SU-DHL-6 (cell line): ENCODE measurements around the gene ZNF821.

ENCODE experiments used
- H2AFZ ChIP-seq: fragments of 200-600 bp; sonication (generic); 2 replicates; pipeline ENCODE4 v1.6.1; 2014; ENCODE audit warnings: low read depth, mild to moderate bottlenecking, moderate library complexity, mixed read lengths, antibody characterized with exemption, low read length; ENCODE audit not compliant: severe bottlenecking
- H3F3A ChIP-seq: fragments of 200-600 bp; shearing (Covaris generic); 2 replicates; pipeline ENCODE4 v1.6.0; 2016; ENCODE audit warnings: antibody characterized with exemption, mild to moderate bottlenecking; ENCODE audit not compliant: insufficient read depth
- H3K27ac ChIP-seq: fragments of 200-600 bp; sonication (generic); 2 replicates; pipeline ENCODE4 v1.5.1; 2016; ENCODE audit warnings: low read depth, mild to moderate bottlenecking, low read length, moderate library complexity, mixed read lengths
- H3K27me3 ChIP-seq: fragments of 200-600 bp; sonication (generic), shearing (Covaris generic); 2 replicates; pipeline ENCODE4 v1.6.0; 2014; ENCODE audit warnings: mild to moderate bottlenecking, low read length
- H3K36me3 ChIP-seq: fragments of 200-600 bp; sonication (generic); 2 replicates; pipeline ENCODE4 v1.6.1; 2014; ENCODE audit warnings: mild to moderate bottlenecking, low read length, mixed read lengths
- H3K4me2 ChIP-seq: fragments of 300-600, 200-600 bp; shearing (Covaris generic), sonication (generic); 2 replicates; pipeline ENCODE4 v1.6.0; 2014; ENCODE audit warnings: low read length, low read depth, mild to moderate bottlenecking; ENCODE audit not compliant: poor library complexity, severe bottlenecking
- H3K4me3 ChIP-seq: fragments of 200-600 bp; sonication (generic); 2 replicates; pipeline ENCODE4 v1.5.1; 2014; ENCODE audit warnings: antibody characterized with exemption, low read length, mild to moderate bottlenecking, mixed read lengths; ENCODE audit not compliant: insufficient read depth, poor library complexity, severe bottlenecking
- H3K79me2 ChIP-seq: fragments of 200-600 bp; sonication (generic); 2 replicates; pipeline ENCODE4 v1.6.1; 2014; ENCODE audit warnings: mild to moderate bottlenecking, low read length, moderate library complexity; ENCODE audit not compliant: insufficient read depth
- H3K9ac ChIP-seq: fragments of 200-600 bp; sonication (generic); 2 replicates; pipeline ENCODE4 v1.7.0; 2014; ENCODE audit warnings: mild to moderate bottlenecking, low read length
- H3K9me2 ChIP-seq: fragments of 200-600 bp; sonication (generic); replicated peaks from 2 replicates; pipeline ENCODE4 v1.6.1; 2014; ENCODE audit warnings: low read length; ENCODE audit not compliant: insufficient read depth
- H3K9me3 ChIP-seq: fragments of 200-600 bp; sonication (generic); 2 replicates; pipeline ENCODE4 v1.6.1; 2014; ENCODE audit warnings: low read length, mixed read lengths; ENCODE audit not compliant: insufficient read depth
- H4K20me1 ChIP-seq: fragments of 200-600 bp; sonication (generic); 2 replicates; pipeline ENCODE4 v1.6.1; 2014; ENCODE audit warnings: low read depth, mild to moderate bottlenecking, antibody characterized with exemption, low read length, moderate library complexity, mixed read lengths
- CTCF ChIP-seq: fragments of 200-600 bp; sonication (generic); IDR thresholded peaks from one replicate; pipeline ENCODE4 v1.5.1; 2017; ENCODE audit warnings: antibody characterized with exemption, mild to moderate bottlenecking, low read length, moderate library complexity; ENCODE audit not compliant: insufficient read depth, poor library complexity, severe bottlenecking
- EZH2phosphoT487 ChIP-seq: fragments of 200-600 bp; sonication (generic), shearing (Covaris generic); conservative IDR thresholded peaks from 2 replicates; pipeline ENCODE4 v1.6.1; 2018; ENCODE audit warnings: mild to moderate bottlenecking, antibody characterized with exemption, low read length, moderate library complexity, mixed read lengths

Gene ZNF821

GRCh38 chr16:71927787-71928186, 43.8 kb upstream of the ZNF821 start:
- Histone ChIP-seq H3K4me3 (no peak overlapping the region), H2AFZ (no peak overlapping the region), H3K4me2 (no peak overlapping the region), H3K27me3 (no peaks in the 10 kb centered on the region), H3K9me2 (no peaks in the 10 kb centered on the region), H3F3A (peaks cover 6% of the 10 kb centered on the region; the same call in 1 of the 2 replicates), H4K20me1 (peaks cover 6% of the 10 kb centered on the region; the same call in 1 of the 2 replicates), H3K9ac (no peak overlapping the region), H3K36me3 (peaks cover 38% of the 10 kb centered on the region; the same call in 1 of the 2 replicates), H3K9me3 (no peaks in the 10 kb centered on the region), H3K27ac (no peak overlapping the region), H3K79me2 (peaks cover 7% of the 10 kb centered on the region)
- TF ChIP-seq EZH2phosphoT487 (no peak), CTCF (no peak)

- H3K27ac ChIP-seq = no peak overlapping the region
- H3K36me3 ChIP-seq = peaks cover 41% of the 10 kb centered on the region; the same call in 1 of the 2 replicates
- TF ChIP-seq EZH2phosphoT487 = no peak
- TF ChIP-seq CTCF = no peak
- H2AFZ ChIP-seq = no peak overlapping the region
- H3K9me2 ChIP-seq = no peaks in the 10 kb centered on the region
- peaks cover 6% of the 10 kb centered on the region; the same call in 1 of the 2 replicates for H4K20me1 ChIP-seq
- H3K4me3 ChIP-seq = no peak overlapping the region
- H3K9me3 ChIP-seq = no peaks in the 10 kb centered on the region
- no peak overlapping the region for H3K9ac ChIP-seq
- H3F3A ChIP-seq = peaks cover 6% of the 10 kb centered on the region; the same call in 1 of the 2 replicates
- peaks cover 7% of the 10 kb centered on the region for H3K79me2 ChIP-seq
- no peaks in the 10 kb centered on the region for H3K27me3 ChIP-seq
- H3K4me2 ChIP-seq = no peak overlapping the region
Observed at GRCh38 chr16:71927383-71927782, 43.4 kb upstream of the ZNF821 start.

- TF ChIP-seq EZH2phosphoT487 (no peak), CTCF (no peak)
- H3K79me2 ChIP-seq = peaks cover 5% of the 10 kb centered on the region
- H3K27ac ChIP-seq = no peak overlapping the region
- H3K9me2 ChIP-seq = no peaks in the 10 kb centered on the region
- H3K36me3 ChIP-seq = peaks cover 45% of the 10 kb centered on the region
- no peak overlapping the region for H2AFZ ChIP-seq
- H3F3A ChIP-seq = no peaks in the 10 kb centered on the region
- no peaks in the 10 kb centered on the region for H3K27me3 ChIP-seq
- H3K4me3 ChIP-seq = no peak overlapping the region
- no peak overlapping the region for H3K4me2 ChIP-seq
- peaks cover 6% of the 10 kb centered on the region; the same call in 1 of the 2 replicates for H4K20me1 ChIP-seq
- H3K9ac ChIP-seq = no peak overlapping the region
- no peaks in the 10 kb centered on the region for H3K9me3 ChIP-seq
Observed at GRCh38 chr16:71924710-71925109, 40.7 kb upstream of the ZNF821 start.
